HPDE6-E6E7 (cell line): ENCODE results near the gene MRTFB.

Experiments used
- DNase-seq: peaks from one replicate; pipeline ENCODE4 v3.0.0; 2011; ENCODE audit warnings: missing footprints; ENCODE audit errors: extremely low spot score

MRTFB gene

DNA sequence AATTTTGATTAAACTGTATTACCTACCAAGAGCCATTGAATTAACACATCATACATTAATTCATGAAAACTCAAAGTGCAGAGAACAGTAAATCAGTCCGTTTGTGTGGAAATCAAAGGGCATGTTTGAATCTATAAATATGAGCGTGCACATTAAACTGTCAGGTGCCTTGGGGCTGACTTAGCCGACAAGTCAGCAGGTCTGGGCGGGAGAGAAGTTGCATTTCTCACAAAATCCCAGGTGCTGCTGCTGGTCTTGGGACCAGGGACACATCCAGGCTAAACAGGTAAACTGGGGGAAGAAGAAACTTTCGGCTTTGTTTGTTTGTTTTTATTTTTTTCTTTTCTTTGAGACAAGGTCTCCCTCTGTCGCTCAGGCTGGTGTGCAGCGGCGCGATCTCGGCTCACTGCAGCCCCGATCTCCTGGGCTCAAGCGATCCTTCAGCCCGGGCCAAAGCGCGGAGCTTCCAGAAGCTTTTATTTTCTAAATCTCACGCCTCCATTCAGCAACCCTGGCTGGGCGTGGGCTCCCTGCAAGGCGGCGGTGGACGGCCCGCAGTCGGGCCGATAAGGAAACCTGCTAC is 213.9 kb downstream of the MRTFB start:
- no peak for DNase-seq

DNA sequence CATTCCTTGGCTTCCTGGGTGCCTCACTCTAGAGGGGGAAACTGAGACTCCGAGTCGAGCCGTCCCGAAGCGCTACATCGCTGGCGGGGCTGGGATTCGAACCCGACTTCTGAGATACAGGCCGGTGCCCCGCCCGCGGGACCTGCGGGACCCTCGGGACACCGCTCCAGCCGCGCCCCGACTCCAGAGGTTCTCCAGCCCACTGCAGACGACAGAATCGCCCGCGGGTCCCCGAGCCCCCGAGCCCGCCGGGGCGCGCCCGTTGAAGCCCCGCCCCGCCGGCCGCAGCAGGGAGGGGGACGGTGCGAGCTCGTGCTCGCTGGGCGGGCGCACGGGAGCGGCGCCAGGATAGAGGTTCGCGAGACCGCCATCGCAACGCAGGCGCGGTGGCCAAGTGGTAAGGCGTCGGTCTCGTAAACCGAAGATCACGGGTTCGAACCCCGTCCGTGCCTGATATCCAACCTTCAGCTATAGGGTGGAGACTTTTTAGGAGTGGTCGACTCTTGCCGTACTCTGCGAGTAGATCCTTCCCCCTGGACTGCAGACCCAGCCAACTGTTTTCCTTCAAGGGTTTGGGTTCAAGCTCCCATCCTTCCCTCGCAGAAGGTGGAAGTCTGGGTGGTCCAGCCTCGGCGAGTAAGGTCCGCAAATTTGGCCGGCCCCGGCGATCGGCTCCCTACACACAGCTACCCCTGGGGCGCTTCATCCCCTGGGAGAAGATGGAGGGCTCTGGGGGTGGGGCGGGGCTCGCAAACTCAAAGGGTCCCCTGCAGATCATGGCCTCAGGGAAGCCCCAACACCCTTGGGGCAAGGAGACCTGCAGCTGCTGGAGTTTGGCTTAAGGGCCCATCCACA is 214.6 kb downstream of the MRTFB start:
- no peak for DNase-seq

- no peak for DNase-seq
These were observed 215.5 kb downstream of the MRTFB start for GRCh38 chr16:14286368-14287230.

DNA sequence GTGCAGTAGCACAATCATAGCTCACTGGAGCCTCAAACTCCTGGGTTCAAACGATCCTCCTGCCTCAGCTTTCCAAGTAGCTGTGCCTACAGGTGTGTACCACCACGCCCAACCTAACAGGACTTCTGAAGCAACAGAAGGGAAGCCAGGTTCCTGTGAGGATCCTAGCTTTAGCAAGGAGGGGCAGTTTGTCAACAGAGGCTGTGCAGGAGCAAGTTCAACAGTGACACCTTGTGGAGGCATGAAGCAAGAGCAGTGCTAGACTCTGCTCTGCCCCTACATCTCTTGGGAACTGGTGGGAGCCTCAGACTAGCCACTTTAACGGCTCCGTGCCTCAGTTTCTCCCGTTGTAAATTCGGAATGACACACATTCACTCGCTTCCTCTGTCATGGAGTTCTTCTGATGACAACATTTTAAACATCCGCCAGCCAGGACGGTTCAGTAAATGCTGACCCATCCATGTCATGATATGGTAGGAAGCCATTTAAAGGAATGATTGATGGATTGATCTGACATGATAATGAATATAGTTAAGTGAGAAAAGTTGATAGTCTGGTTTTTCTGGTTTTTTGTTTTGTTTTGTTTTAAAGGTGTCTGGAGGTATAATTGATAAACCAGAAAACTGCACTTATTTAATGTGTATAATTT is 218.7 kb downstream of the MRTFB start:
- DNase-seq, result no peak

GRCh38 chr16:14291286-14291685 is 220.2 kb downstream of the MRTFB start:
- no peak for DNase-seq

GRCh38 chr16:14292051-14292825 is 221.1 kb downstream of the MRTFB start:
- DNase-seq, result no peak

- DNase-seq, result no peak
These were observed 225.5 kb downstream of the MRTFB start for GRCh38 chr16:14296663-14297062.

- no peak for DNase-seq
These were observed 227.4 kb downstream of the MRTFB start for GRCh38 chr16:14298374-14299122.

GRCh38 chr16:14300705-14301168 is 229.6 kb downstream of the MRTFB start:
- DNase-seq, result no peak

GRCh38 chr16:14301169-14302030 is 230.3 kb downstream of the MRTFB start:
- DNase-seq, result no peak

DNA sequence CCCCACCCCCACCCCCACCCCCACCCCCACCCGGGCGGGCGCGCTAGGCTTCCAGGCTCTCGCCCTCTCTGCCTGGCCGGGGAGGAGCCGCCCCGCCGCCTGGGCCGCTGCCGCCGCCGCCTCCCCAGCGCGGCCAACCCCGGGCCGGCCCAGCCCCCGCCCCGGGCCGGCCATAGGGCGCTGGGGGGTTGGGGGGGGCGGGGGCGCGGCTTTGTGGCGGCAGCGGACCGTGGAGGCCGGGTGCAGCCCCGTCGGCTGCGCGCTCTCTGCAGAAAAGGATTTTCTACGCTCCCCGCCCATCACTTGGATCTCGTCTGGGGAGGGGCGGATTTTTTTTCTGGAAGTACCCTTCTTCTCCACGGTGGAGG is 230.9 kb downstream of the MRTFB start:
- DNase-seq, result no peak

GRCh38 chr16:14302399-14303181 is 231.5 kb downstream of the MRTFB start:
- no peak for DNase-seq

GRCh38 chr16:14303182-14303618 is 232.1 kb downstream of the MRTFB start:
- no peak for DNase-seq

DNA sequence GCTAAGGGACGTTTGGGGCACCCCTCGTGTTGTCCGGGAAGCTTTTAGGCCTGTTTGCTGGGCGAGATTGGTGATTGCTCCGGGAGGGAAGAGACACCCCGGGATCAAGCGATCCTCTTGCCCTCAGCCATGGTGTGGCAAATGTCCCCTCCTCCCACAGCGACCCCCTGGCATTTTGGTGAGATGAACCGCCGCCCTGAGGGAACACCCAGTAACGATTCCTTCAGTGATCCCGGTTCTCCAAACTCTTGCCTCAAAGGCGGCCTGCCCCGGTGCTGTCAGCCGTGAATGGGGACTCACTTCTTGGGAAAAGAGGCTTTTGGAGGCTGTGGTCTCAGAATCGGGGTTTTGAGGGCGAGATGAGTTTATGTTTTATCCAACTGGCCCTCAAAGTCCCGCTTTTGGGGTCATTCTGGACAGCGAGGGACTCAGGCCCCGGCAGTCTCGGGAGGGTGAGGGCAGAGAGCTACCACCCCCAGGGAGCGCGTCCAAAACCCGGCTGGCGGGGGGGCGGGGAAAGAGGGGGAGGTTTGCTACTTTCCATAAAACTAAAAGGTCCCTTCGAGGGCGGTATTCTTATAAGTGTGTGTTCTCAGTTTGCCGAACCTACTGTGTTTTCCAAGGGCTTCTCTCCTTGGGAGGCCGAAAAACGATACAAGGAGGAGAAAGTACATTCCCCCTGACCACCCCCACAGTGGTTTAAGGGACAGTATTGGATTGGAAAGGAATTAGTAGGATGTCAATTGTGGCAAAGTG is 232.7 kb downstream of the MRTFB start:
- no peak for DNase-seq

- DNase-seq, result no peak
These were observed 233.9 kb downstream of the MRTFB start for GRCh38 chr16:14304891-14305460.

- no peak for DNase-seq
These were observed 235.5 kb downstream of the MRTFB start for GRCh38 chr16:14306485-14307058.

DNA sequence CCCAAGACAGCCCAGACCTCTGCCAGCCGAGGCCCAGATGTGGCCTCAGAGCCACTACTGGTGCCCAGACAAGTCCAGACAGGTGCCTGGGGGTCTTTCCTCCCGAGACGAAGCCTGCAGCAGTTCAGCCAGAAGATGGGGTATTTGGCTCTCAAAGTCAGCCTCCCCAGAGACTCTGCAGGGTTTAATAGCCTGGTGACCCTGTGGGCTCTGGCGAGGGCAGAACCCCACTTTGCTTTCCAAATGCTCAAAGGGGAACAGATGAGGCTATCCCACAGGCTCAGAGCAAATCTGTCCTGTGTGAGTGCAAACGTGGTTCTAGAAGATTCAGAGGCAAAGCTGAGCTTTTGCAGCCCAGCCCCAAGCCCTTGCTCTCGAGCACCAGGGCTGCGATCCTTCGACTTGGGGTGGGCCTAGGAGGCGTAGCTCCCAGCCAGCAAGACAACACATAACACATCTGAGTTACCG is 236.0 kb downstream of the MRTFB start:
- DNase-seq, result no peak
